Psoas muscle (tissue), 8 donors: Measurements from ENCODE around the gene GPER1. TPM values are rescaled to one million over a fixed set of nuclear protein-coding genes. Genes with fewer than 3 reads are reported as not detected.
A peak's percentile ranks its signal among the peaks of the same experiment; 100 is the strongest.

ENCODE experiments used
- ATAC-seq, 4 donors: fragments of 200-7000 bp; cut with Tn5 transposase; one replicate each; pipeline ENCODE4 v1.9.1; 2020; ENCODE audit warnings: moderate library complexity in 3 of 4, mild to moderate bottlenecking in 2 of 4
- DNase-seq, 2 donors: peaks; one replicate each; pipeline ENCODE4 v3.0.0-alpha.2; 2020
- H3K27ac ChIP-seq: fragments of 200-600 bp; one replicate; pipeline ENCODE4 v1.8.0; 2022
- H3K27me3 ChIP-seq, 3 donors: fragments of 200-600 bp in 1 of 3; one replicate each; pipeline versions ENCODE4 v1.6.1 to v1.8.0; 2013 to 2022; ENCODE audit warnings: low read length in 2 of 3, mild to moderate bottlenecking in 2 of 3, moderate library complexity in 1 of 3; ENCODE audit not compliant: insufficient read depth in 3 of 3
- H3K36me3 ChIP-seq, 2 donors: fragments of 200-600 bp in 1 of 2; one replicate each; pipeline versions ENCODE4 v1.6.1 to v1.8.0; 2013 to 2022; ENCODE audit warnings: low read depth in 1 of 2, mild to moderate bottlenecking in 1 of 2, moderate library complexity in 1 of 2; ENCODE audit not compliant: insufficient read depth in 1 of 2
- H3K4me1 ChIP-seq: fragments of 200-600 bp; one replicate; pipeline ENCODE4 v1.8.0; 2022
- H3K4me3 ChIP-seq: fragments of 200-600 bp; one replicate; pipeline ENCODE4 v1.8.0; 2022; ENCODE audit warnings: mild to moderate bottlenecking
- H3K9me3 ChIP-seq: fragments of 200-600 bp; one replicate; pipeline ENCODE4 v1.8.0; 2022
- WGBS, 3 donors: extraction: QIAGEN DNeasy Blood & Tissue Kit; methylation state at CpG; one replicate each; pipeline versions ENCODE4 v1.1.6 to v1.1.7; 2013; 5-methylcytosine and 5-hydroxymethylcytosine counted together
- intact Hi-C, 2 donors: fragments of 100-400 bp; cut with DNase I; formaldehyde crosslinking; loops; one replicate each; pipeline versions ENCODE4 v1.11.0 to v1.14.2; 2022
- polyA plus RNA-seq, 3 donors: library from polyadenylated mRNA; stranded (reverse); fragments of 200-250 nt; gene quantifications; one replicate each; pipeline ENCODE4 v1.2.3, GENCODE V29; 2013
- total RNA-seq, 4 donors: library from RNA; stranded (reverse); fragmentation: NEBNext Ultra II Directional in 2 of 4; extraction: Animal tissue kit (Norgen Biotek cat#: 25700) in 2 of 4; gene quantifications; one replicate each; pipeline versions ENCODE4 v1.2.1 to v1.2.4, GENCODE V29; 2021 to 2023
- TF ChIP-seq, protein P1 (sequence below): fragments of 200-600 bp; IDR thresholded peaks from one replicate; pipeline ENCODE4 v1.8.0; 2022; ENCODE audit warnings: antibody characterized with exemption
- donor health status: healthy with polysubstance abuse.
- donor health status: DM: no; HTN: no; CAD: no; lungs with moderate emphysema.
- donor health status: Bipolar disorder and iron deficiency.
- donor health status: healthy.
- donor health status: DM: yes; HTN: yes; CAD: no.
- donor health status: DM: no; HTN: no; CAD: no.
- donor health status: DM: no; HTN: no; CAD: no.
- donor health status: DM: yes; HTN: yes; CAD: no.

The GPER1 gene
- total and polyA plus RNA-seq, 7 donors = 0.90 to 3.1 (median 1.4) TPM

DNA sequence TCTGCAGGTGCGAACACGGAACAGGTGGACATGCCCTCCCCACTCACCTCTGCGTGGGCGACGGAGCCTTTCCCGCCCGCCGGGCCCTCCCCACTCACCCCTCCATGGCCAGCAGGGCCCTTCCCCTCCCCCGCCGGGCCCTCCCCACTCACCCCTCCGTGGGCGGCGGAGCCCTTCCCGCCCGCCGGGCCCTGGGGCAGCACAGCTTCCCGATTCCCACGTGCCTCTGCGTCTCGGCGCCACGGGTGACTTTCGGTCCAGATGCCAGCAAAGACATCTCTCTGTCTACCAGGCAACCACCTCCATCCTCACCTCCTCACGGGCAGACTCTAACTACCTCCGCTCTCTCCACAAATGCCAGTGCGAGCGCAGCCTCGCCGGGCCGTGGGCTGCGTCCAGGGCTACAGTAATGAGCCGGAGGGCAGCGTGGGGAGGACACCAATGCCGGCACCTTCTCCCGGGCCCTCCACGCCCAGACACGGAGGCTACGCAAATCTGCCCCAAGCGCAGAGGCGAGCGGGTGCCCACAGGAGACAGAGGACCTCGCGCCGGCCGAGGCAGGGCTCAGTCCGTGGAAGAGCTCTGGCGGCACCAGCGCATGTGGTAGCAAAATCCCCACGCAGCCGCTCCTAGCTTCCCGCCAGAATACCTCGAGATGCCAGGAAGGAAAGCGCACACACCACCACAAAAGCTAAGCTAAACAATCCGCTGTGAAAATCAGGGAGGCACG lies 21.8 kb downstream of the GPER1 start:
- Histone ChIP-seq H3K4me3 (no peak overlapping the region), H3K36me3 (no peaks in the 10 kb centered on the region), H3K27ac (no peak overlapping the region), H3K4me1 (peaks cover 16% of the 10 kb centered on the region), H3K27me3 (no peaks in the 10 kb centered on the region), H3K9me3 (no peaks in the 10 kb centered on the region)
- 94 to 97% (median 96%) methylated on average over 49 to 55 of the region's 55 CpGs for WGBS, 3 donors
- intact Hi-C loops = no loop called here
- DNase-seq = peak in 1 of 2 donors; percentile 28
- TF ChIP-seq, protein P1, sequence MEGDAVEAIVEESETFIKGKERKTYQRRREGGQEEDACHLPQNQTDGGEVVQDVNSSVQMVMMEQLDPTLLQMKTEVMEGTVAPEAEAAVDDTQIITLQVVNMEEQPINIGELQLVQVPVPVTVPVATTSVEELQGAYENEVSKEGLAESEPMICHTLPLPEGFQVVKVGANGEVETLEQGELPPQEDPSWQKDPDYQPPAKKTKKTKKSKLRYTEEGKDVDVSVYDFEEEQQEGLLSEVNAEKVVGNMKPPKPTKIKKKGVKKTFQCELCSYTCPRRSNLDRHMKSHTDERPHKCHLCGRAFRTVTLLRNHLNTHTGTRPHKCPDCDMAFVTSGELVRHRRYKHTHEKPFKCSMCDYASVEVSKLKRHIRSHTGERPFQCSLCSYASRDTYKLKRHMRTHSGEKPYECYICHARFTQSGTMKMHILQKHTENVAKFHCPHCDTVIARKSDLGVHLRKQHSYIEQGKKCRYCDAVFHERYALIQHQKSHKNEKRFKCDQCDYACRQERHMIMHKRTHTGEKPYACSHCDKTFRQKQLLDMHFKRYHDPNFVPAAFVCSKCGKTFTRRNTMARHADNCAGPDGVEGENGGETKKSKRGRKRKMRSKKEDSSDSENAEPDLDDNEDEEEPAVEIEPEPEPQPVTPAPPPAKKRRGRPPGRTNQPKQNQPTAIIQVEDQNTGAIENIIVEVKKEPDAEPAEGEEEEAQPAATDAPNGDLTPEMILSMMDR = no peak
- ATAC-seq = no peak

DNA sequence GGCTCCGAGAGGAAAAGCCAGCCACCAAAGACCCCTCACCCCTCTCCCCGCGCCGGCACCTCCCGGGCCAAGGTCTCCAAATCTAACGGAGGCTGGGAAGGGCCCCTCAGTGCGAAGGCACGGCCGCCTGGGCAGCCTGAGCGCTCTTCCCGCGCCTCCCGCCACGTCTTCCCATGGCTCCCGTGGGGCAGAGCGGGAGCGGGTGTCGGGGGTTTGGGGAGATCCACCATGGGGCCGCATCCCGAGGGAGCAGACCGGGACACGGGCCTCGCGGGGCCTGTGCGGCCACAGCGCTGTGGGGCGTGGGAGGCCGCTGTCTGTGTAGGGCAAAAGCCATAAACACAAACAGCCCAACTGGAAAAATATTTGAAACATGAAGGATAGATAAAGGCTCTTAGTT lies 22.4 kb downstream of the GPER1 start:
- Histone ChIP-seq H3K36me3 (no peaks in the 10 kb centered on the region), H3K4me3 (no peak overlapping the region), H3K27ac (no peak overlapping the region), H3K27me3 (no peaks in the 10 kb centered on the region), H3K4me1 (peaks cover 15% of the 10 kb centered on the region), H3K9me3 (no peaks in the 10 kb centered on the region)
- intact Hi-C loops = no loop called here
- ATAC-seq (no peak), DNase-seq (peak in 1 of 2 donors; percentile 50)
- TF ChIP-seq, protein P1 = no peak
- WGBS, 3 donors = 90 to 94% (median 91%) methylated on average over 28 of the region's 28 CpGs

DNA sequence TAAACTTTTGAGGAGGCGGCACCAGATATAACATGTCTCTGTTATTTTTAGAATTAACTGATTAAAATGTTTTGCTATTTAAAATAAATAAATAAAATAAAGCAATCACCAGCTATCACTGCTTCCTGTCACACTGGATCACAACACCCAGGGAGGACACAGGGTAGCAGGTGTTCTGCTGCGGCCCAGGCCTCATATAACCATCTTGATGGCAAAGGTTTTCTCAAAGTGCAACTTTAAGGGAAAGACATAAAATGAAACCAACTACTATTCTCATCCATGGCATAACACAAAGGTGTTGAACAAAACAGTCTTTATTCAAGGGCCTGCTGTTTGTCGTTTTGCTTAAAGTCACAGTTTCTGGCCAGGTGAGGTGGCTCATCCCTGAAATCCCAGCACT lies 23.2 kb downstream of the GPER1 start:
- TF ChIP-seq, protein P1 = no peak
- H3K4me1 ChIP-seq = peaks cover 7% of the 10 kb centered on the region
- no peaks in the 10 kb centered on the region for H3K9me3 ChIP-seq
- DNase-seq = no peak
- intact Hi-C loops = no loop called here
- no peak overlapping the region for H3K27ac ChIP-seq
- no peaks in the 10 kb centered on the region for H3K27me3 ChIP-seq
- no peak overlapping the region for H3K4me3 ChIP-seq
- no peaks in the 10 kb centered on the region for H3K36me3 ChIP-seq
- WGBS, 3 donors = 91 to 96% (median 94%) methylated on average over 3 of the region's 3 CpGs
- no peak for ATAC-seq

DNA sequence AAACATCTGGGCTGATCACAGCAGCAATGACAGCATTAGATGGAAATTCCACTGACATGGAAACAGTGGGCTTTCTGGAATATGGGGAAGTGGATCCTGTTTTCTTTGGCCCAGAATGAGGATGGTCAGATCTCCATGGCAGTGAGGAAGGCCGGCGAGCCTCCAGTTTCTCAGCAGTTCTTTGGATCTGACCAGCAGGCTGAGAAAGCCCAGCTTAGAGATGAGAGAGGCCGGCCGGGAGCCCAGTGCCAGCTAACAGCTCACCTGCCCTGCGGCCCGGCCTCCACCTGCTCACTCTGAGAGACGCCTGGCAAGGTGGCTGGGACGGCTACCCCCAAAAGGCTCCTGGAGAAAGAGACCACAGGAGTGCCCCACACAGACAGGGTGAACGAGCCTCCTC lies 24.2 kb downstream of the GPER1 start:
- no peak overlapping the region for H3K27ac ChIP-seq
- no peaks in the 10 kb centered on the region for H3K4me1 ChIP-seq
- TF ChIP-seq, protein P1 = no peak
- no peak overlapping the region for H3K4me3 ChIP-seq
- H3K36me3 ChIP-seq = no peaks in the 10 kb centered on the region
- DNase-seq = peak in 1 of 2 donors; percentile 12
- 85 to 91% (median 87%) methylated on average over 9 of the region's 9 CpGs for WGBS, 3 donors
- no peaks in the 10 kb centered on the region for H3K27me3 ChIP-seq
- intact Hi-C loops = no loop called here
- no peaks in the 10 kb centered on the region for H3K9me3 ChIP-seq
- ATAC-seq = no peak
